BJ (cell line): Measurements from ENCODE around the gene MRGPRG. TPM values are rescaled to one million over a fixed set of nuclear protein-coding genes. Genes with fewer than 3 reads are reported as not detected.

Experiments
- CTCF ChIA-PET: fragments of 350-600 bp; formaldehyde crosslinking; extraction: SDS; loops from one replicate; lab custom pipeline; 2021; ENCODE audit warnings: antibody characterized with exemption, inconsistent platforms; lab: Yijun Ruan, JAX
- POLR2A ChIA-PET: fragments of 300-600 bp; sonication (Branson Sonifier 250); formaldehyde crosslinking; extraction: SDS; loops from one replicate; lab custom pipeline; 2021; ENCODE audit warnings: antibody characterized with exemption; lab: Charles Lee
- DNase-seq: peaks from one replicate; pipeline ENCODE4 v3.0.0-alpha.2; 2011; ENCODE audit warnings: low read depth
- H3K27me3 ChIP-seq: 2 replicates; pipeline ENCODE4 v1.6.0; 2011; ENCODE audit warnings: low read length; ENCODE audit not compliant: control insufficient read depth, insufficient read depth
- H3K36me3 ChIP-seq: 2 replicates; pipeline ENCODE4 v1.5.1; 2011; ENCODE audit warnings: low read length; ENCODE audit not compliant: control insufficient read depth, insufficient read depth
- H3K4me3 ChIP-seq: 2 replicates; pipeline ENCODE4 v1.5.1; 2011; ENCODE audit warnings: low read depth, mild to moderate bottlenecking, control low read depth, low read length
- CTCF ChIP-seq: IDR thresholded peaks from 2 replicates; pipeline ENCODE4 v1.5.1; 2011; ENCODE audit warnings: low read depth, mild to moderate bottlenecking, control low read depth, inconsistent platforms, low read length, moderate library complexity; ENCODE audit not compliant: insufficient read depth
- polyA plus RNA-seq: library from polyadenylated mRNA; depleted of rRNA; stranded (reverse); fragments of >200 nt; gene quantifications from 2 replicates; pipeline ENCODE4 v1.2.3, GENCODE V29; 2011

Gene MRGPRG
- polyA plus RNA-seq, 1 experiment = not detected

DNA sequence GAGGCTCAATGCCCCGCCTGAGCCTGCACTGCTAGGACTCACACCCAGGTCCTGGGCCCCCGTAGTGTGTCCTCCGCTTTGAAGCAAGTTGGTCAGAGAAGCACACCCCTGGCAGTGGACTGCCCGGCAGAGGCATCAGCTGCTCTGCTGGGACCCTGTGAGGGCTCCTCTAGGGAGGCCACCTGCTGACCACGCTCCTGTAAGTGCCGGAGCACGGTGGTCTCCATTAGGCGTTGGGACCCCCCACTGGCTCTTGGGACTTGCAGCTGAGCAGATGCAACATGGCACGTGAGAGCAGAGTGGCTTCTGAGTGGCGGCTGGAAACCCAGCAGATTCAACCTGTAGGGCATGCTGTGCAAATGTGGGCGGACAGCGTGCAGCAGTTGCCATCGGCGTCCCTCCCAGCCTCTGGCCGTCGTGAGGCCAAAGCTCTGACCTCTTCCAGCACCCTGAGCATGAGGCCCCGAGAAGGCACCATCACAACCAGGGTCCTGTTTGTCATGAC lies 16.9 kb downstream of the MRGPRG start:
- Histone ChIP-seq H3K36me3 (no peaks in the 10 kb centered on the region), H3K4me3 (no peak overlapping the region), H3K27me3 (peaks cover 44% of the 10 kb centered on the region)
- ChIA-PET POLR2A (no interaction called here), CTCF (interaction anchor here (1.0 kb wide), 1 partner anchor 14 kb away, joined by 3 read pairs; no protein-coding TSS in a partner anchor)
- TF ChIP-seq CTCF = no peak
- DNase-seq = no peak

DNA sequence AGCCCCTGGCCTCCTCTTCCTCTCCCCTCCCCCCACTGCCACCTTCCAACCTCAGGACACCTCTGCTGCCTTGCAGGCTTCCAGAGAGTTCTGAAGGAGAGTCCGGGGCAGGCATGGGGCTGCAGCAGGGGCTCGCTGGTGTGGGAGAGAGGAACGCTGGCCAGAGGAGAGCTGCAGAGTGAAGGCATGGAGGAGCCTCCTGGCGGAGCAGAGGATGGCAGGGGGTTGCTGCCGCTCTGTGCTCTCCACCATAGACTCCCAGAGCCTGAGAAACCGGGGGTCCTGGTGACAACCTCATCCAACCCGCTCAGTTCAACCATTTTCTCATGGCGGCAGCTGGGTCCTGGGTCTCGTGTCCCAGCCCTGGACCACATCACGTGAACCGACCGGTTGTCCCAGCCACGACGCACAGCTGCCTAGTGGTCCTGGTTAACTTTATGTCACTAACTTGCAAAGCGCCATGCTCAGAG lies 17.5 kb downstream of the MRGPRG start:
- H3K4me3 ChIP-seq = no peak overlapping the region
- H3K27me3 ChIP-seq = peaks cover 44% of the 10 kb centered on the region
- no peak for TF ChIP-seq CTCF
- ChIA-PET POLR2A (no interaction called here), CTCF (interaction anchor here (1.0 kb wide), 1 partner anchor 15 kb away, joined by 3 read pairs; no protein-coding TSS in a partner anchor)
- no peaks in the 10 kb centered on the region for H3K36me3 ChIP-seq
- DNase-seq = no peak

DNA sequence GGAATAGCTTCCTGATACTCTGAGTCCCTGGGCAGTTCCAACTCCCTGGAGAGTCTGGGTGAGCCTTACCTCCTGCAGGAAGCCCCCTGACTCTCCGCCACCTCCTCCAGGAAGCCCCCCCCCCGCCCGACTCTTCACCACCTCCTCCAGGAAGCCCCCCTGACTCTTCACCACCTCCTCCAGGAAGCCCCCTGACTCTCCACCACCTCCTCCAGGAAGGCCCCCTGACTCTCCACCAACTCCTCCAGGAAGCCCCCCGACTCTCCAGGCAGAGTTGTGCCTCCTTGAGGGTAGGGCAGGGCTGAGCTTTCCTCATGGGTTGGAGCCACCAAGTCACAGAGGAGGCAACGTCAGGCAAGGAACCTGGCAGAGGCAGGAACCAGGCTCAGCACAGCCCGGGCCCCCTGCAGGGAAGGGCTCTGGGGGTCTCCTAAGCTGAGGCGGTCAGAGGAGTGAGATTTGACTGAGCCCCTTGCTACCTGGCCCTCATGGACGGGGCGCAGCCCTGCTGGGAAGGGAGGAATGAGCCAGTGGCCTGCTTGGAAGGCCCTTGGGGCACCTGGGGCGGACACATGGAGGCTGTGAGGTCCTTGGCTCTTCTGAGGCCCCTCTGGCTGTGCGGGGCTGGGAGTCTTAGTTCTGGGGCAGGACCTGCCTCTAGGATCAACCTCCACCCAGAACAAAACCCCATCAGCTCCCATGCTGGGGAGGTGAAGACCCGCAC lies 18.1 kb downstream of the MRGPRG start:
- CTCF ChIA-PET = interaction anchor here (1.0 kb wide), 1 partner anchor 15 kb away, joined by 3 read pairs; no protein-coding TSS in a partner anchor
- peaks cover 44% of the 10 kb centered on the region for H3K27me3 ChIP-seq

DNA sequence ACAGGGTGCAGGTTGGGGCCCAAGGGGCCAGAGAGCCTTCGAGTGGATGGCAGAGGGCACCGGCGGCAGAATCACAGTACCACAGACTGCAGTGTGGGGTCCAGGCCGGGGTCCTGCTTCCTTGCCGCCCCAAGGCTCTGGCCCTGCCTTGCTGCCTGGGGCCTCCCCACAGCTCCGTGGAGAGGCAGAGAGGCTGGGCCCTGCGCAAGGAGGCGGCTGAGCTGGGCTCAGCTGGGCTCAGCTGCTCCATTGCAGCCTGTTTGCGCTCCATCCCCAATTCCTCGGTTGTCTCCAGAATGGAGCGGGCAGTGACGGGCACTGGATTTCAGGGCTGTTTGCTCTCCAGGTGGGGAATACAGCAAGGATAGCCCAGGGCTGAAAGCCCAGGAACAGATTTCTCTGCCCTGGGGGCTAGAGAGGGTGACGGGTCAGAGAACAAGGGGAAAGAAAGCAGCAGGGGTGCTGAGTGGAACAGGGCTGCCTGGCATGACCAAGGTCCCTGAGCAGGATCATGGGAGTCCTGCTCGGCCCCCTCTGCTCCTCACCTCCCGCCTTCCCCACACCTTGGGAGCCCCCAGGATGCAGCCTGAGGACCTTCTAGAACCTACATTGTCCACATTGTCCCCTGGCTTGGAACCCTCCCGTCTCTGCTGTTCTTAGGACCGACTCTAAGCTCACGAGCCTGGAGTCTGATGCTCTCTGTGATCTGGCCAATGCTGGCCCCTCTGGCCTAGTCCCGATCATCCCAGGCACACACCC lies 18.9 kb downstream of the MRGPRG start:
- peaks cover 38% of the 10 kb centered on the region for H3K27me3 ChIP-seq
- CTCF ChIA-PET = no interaction called here
- H3K36me3 ChIP-seq = no peaks in the 10 kb centered on the region
- no peak for TF ChIP-seq CTCF
- DNase-seq = no peak
- no peak overlapping the region for H3K4me3 ChIP-seq
- POLR2A ChIA-PET = no interaction called here

More for the DNA sequence above, 18.1 kb downstream of the MRGPRG start:
- TF ChIP-seq CTCF = no peak
- Histone ChIP-seq H3K4me3 (no peak overlapping the region), H3K36me3 (no peaks in the 10 kb centered on the region)
- no peak for DNase-seq
- POLR2A ChIA-PET = no interaction called here

- no peak overlapping the region for H3K4me3 ChIP-seq
- ChIA-PET POLR2A (no interaction called here), CTCF (interaction anchor here (0.8 kb wide), 1 partner anchor 10 kb away, joined by 3 read pairs; no protein-coding TSS in a partner anchor)
- peaks cover 34% of the 10 kb centered on the region for H3K27me3 ChIP-seq
- no peak for TF ChIP-seq CTCF
- no peaks in the 10 kb centered on the region for H3K36me3 ChIP-seq
- DNase-seq = no peak
Measured at GRCh38 chr11:3198815-3199214, 19.8 kb downstream of the MRGPRG start.
